GM12864 (cell line): Measurements from ENCODE around the gene STAT1.

ENCODE experiments used
- DNase-seq: peaks from one replicate; pipeline ENCODE4 v3.0.0-alpha.2; 2011; ENCODE audit warnings: low read depth
- H3K4me3 ChIP-seq: 2 replicates; pipeline ENCODE4 v1.5.1; 2011; ENCODE audit warnings: mild to moderate bottlenecking, low read depth, low read length, control low read depth
- TF ChIP-seq, protein P1 (sequence below): IDR thresholded peaks from 2 replicates; pipeline ENCODE4 v1.5.1; 2011; ENCODE audit warnings: low read depth, mild to moderate bottlenecking, moderate library complexity, low read length, control low read depth, inconsistent platforms; ENCODE audit errors: missing control alignments

The STAT1 gene

DNA sequence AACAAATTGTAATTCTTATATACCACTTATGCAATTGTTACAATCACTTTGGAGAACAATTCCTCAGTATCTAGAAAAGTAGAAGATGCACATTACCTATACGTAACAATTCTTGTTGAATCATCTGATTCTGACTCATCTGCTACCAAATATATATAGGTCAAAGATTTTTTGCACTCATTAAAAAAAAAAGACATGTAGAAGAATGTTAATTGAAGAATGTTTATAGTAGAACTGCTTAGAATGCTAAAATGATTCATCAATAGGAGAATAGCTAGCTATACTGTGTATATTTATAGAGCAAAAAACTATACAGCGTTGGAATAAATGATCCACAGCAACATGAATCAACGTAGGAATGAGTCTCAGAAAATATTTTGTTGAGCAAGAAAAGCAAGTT, 29.5 kb upstream of the STAT1 start:
- TF ChIP-seq, protein P1, sequence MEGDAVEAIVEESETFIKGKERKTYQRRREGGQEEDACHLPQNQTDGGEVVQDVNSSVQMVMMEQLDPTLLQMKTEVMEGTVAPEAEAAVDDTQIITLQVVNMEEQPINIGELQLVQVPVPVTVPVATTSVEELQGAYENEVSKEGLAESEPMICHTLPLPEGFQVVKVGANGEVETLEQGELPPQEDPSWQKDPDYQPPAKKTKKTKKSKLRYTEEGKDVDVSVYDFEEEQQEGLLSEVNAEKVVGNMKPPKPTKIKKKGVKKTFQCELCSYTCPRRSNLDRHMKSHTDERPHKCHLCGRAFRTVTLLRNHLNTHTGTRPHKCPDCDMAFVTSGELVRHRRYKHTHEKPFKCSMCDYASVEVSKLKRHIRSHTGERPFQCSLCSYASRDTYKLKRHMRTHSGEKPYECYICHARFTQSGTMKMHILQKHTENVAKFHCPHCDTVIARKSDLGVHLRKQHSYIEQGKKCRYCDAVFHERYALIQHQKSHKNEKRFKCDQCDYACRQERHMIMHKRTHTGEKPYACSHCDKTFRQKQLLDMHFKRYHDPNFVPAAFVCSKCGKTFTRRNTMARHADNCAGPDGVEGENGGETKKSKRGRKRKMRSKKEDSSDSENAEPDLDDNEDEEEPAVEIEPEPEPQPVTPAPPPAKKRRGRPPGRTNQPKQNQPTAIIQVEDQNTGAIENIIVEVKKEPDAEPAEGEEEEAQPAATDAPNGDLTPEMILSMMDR, result no peak
- no peak overlapping the region for H3K4me3 ChIP-seq
- DNase-seq, result no peak

DNA sequence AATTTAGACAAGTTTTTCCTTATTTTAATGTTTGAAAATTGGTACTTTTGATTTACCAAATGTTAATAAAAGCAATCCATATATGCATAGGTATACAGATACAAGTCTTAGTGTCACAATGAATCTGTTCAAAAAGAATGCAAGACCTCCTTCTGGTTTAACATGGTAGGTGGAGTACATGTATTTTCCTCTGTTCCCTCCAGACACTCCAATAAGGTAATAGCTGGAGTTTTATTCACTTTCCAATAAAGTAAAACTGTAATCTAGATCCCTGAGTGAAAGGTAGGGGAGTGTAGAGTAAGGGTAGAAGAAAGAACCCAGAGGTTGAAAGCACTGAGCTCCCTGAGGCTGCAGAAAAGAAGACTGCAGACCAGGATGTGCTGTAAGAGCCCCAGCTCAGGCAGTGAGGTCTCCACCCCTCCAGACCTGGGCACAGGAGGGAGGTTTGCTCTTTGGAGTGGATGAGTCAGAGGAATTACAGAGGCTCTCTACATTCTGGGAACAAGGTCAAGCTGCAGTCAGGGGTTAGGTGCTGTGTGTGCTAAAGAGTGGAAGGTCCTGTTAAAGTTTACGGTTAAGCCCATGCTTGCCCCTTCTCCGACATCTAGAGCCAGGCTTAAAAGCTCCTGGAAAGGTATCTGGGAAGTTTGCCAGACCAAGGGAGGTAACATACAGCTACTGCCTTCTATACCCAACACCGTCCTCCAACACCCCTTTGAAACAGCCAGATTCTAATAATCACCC, 27.6 kb upstream of the STAT1 start:
- TF ChIP-seq, protein P1, result no peak
- no peak for DNase-seq
- no peak overlapping the region for H3K4me3 ChIP-seq

DNA sequence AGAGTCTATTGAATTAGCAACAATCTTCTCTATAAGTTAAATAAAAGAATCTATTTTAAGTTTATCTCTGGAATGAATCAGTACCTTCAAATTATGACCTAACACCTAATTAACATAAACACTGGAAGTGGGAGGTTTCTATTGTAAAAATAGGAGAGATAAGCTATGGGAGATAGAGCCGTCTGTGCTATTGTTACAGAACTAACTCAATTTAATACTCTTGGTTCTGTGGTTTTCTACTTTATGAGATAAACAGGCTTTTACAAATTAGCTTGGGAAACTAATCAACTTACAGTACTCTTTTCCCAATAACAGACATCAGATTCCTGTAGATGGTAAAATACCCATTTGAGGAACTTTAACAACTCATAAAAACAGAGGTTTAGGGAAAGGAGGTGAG, 25.6 kb upstream of the STAT1 start:
- TF ChIP-seq, protein P1, result no peak
- no peak overlapping the region for H3K4me3 ChIP-seq
- no peak for DNase-seq

DNA sequence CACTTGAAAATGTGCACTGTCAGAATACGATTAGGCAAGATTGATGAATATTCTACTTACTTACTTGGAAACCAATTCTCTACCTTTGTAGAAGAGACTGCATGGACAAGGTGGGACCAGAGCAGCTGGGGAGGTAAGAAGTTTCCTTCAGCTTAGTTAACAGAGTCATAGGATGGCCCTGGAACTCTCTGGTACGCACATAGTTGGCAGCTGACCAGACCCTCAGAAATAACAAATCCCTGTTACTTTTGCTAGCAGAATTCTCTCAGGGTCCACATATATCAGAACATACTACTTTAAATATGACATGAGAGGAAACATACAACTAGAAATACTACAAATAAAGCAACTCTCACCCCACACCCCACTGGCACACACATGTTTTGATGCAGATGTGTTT, 24.8 kb upstream of the STAT1 start:
- TF ChIP-seq, protein P1, result no peak
- H3K4me3 ChIP-seq, result no peak overlapping the region
- no peak for DNase-seq

DNA sequence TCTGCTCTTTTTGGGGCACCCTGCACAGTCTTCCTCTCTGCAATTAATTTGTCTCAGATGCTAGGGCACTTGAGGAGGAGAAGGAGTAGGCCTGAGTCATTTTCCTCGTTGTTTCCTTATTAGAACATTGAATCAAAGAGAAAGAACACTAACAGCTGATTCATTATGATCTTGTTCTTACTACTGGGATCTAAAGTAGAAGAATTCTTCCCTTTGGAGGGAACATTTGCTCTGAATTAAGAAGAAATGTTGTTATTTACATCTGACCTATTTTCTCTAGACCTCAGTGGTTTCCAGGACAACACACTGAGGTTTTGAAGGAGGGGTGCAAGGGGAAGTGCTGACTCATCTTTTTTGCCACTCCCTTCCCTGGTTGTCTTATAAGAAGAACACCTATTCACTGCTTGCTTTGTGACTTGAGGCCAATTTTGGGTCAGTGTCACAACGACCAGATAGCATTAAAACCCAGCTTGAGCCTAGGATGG, 24.3 kb upstream of the STAT1 start:
- no peak for DNase-seq
- TF ChIP-seq, protein P1, result no peak
- H3K4me3 ChIP-seq, result no peak overlapping the region

DNA sequence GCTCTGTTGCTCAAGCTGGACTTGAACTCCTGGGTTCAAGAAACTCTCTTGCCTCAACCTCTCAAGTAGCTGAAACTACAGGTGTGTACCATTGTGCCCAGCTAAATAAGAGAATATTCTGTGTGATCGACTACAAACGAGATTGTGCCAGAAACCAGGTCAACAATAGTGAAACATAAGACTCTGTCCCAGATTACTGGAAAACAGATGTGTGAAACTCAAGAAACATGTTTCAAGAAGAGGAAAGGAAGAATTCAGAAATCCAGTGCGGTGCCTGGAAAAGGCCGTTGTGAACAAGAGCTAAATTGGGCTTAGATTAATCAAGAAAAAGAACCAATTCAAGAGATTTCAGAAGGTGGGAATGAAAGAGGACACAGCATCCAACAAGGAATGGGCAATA, 23.4 kb upstream of the STAT1 start:
- DNase-seq, result no peak
- no peak overlapping the region for H3K4me3 ChIP-seq
- TF ChIP-seq, protein P1, result no peak

DNA sequence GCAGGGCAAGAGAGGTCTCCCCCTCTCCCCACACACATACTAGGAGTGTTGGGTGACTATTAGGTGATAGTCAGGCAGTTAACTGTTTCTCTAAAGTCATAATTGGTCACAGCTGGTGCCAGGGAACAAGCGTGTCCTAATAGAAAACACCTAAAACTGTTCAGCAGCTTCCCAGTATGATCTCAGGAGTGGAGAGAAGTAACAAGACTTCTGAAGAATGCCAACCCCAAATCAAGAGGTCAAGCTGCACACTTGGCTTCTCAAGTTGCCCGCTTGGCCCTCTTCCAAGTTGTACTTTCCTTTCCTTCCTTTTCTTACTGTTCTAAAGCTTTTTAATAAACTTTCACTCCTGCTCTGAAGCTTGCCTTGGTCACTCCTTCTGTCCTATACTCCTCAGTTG, 22.4 kb upstream of the STAT1 start:
- TF ChIP-seq, protein P1, result no peak
- DNase-seq, result no peak
- H3K4me3 ChIP-seq, result no peak overlapping the region
